ENCODE measurements around the gene CCDC17.

DNA sequence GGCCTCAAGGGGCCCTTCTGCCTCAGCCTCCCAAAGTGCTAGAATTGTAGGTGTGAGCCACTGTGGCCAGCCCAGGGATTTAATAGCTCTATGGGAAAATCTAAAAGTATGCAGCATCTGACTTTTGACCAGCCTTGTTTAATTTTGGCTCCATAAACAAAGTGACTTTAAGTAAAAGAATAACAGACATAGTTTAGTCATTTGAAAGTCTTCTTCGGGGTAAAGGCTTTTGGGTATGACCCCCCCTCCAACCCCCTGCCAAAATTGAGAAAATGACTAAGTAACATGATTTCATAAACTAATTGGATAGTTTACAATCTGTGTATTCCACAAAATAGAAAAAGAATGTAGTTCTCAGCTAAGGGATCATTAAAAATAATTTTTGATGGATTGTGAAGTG lies 45.5 kb upstream of the CCDC17 start:
- TF ChIP-seq, protein P1, sequence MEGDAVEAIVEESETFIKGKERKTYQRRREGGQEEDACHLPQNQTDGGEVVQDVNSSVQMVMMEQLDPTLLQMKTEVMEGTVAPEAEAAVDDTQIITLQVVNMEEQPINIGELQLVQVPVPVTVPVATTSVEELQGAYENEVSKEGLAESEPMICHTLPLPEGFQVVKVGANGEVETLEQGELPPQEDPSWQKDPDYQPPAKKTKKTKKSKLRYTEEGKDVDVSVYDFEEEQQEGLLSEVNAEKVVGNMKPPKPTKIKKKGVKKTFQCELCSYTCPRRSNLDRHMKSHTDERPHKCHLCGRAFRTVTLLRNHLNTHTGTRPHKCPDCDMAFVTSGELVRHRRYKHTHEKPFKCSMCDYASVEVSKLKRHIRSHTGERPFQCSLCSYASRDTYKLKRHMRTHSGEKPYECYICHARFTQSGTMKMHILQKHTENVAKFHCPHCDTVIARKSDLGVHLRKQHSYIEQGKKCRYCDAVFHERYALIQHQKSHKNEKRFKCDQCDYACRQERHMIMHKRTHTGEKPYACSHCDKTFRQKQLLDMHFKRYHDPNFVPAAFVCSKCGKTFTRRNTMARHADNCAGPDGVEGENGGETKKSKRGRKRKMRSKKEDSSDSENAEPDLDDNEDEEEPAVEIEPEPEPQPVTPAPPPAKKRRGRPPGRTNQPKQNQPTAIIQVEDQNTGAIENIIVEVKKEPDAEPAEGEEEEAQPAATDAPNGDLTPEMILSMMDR (IDR thresholded peaks at IDR 0.05; ENCODE audit: low read depth, low read length, missing input control) = no peak
- TF ChIP-seq EGR1 (IDR thresholded peaks at IDR 0.05; ENCODE audit: low read depth in 2 of 2) = no peak
- TF ChIP-seq RXRA (IDR thresholded peaks at IDR 0.05) = no peak
- TF ChIP-seq YY1 (IDR thresholded peaks at IDR 0.05) = no peak
- TF ChIP-seq, protein P2, sequence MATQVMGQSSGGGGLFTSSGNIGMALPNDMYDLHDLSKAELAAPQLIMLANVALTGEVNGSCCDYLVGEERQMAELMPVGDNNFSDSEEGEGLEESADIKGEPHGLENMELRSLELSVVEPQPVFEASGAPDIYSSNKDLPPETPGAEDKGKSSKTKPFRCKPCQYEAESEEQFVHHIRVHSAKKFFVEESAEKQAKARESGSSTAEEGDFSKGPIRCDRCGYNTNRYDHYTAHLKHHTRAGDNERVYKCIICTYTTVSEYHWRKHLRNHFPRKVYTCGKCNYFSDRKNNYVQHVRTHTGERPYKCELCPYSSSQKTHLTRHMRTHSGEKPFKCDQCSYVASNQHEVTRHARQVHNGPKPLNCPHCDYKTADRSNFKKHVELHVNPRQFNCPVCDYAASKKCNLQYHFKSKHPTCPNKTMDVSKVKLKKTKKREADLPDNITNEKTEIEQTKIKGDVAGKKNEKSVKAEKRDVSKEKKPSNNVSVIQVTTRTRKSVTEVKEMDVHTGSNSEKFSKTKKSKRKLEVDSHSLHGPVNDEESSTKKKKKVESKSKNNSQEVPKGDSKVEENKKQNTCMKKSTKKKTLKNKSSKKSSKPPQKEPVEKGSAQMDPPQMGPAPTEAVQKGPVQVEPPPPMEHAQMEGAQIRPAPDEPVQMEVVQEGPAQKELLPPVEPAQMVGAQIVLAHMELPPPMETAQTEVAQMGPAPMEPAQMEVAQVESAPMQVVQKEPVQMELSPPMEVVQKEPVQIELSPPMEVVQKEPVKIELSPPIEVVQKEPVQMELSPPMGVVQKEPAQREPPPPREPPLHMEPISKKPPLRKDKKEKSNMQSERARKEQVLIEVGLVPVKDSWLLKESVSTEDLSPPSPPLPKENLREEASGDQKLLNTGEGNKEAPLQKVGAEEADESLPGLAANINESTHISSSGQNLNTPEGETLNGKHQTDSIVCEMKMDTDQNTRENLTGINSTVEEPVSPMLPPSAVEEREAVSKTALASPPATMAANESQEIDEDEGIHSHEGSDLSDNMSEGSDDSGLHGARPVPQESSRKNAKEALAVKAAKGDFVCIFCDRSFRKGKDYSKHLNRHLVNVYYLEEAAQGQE (IDR thresholded peaks at IDR 0.05) = no peak
- no peak for TF ChIP-seq JUND (IDR thresholded peaks at IDR 0.05)

Data from liver (tissue), 3 donors.